Measurements from ENCODE around the gene CCND1. TPM values are rescaled to one million over a fixed set of nuclear protein-coding genes. Genes with fewer than 3 reads are reported as not detected.

CCND1 gene
- total RNA-seq, 2 experiments from 2014 or later: 0.44 TPM; not detected in 1

- no TSS peak for BruUV-seq (replicated peaks)
- Histone ChIP-seq H3K27ac (ENCODE audit: low read depth, low read length, poor library complexity, severe bottlenecking) (no peak overlapping the region), H3K9me2 (ENCODE audit: insufficient read depth, low read length) (no peaks in the 10 kb centered on the region), H2AFZ (ENCODE audit: low read length) (no peak overlapping the region; the same call in 1 of the 2 replicates), H3K79me2 (ENCODE audit: insufficient read depth, low read depth, low read length) (no peaks in the 10 kb centered on the region), H3K4me2 (ENCODE audit: low read length) (no peak overlapping the region), H3K4me1 (ENCODE audit: insufficient read depth, low read length, poor library complexity, severe bottlenecking) (peaks cover 2% of the 10 kb centered on the region), H4K20me1 (ENCODE audit: insufficient read depth, low read length) (no peaks in the 10 kb centered on the region), H3K36me3 (ENCODE audit: insufficient read depth, low read length) (no peaks in the 10 kb centered on the region), H3K4me3 (ENCODE audit: low read depth, low read length, poor library complexity, severe bottlenecking) (no peak overlapping the region), H3K9me3 (ENCODE audit: low read length) (no peaks in the 10 kb centered on the region)
- TF ChIP-seq CTCF (conservative IDR thresholded peaks at IDR 0.05; ENCODE audit: low read length): no peak
- TF ChIP-seq EZH2phosphoT487 (IDR thresholded peaks at IDR 0.05; ENCODE audit: borderline replicate concordance, low read depth, low read length): no peak
- DNase-seq (ENCODE audit: low spot score): no peak
- ChIA-PET POLR2A (no interaction called here), CTCF (ENCODE audit: unreplicated experiment) (no interaction called here)
- intact Hi-C loops (cut with micrococcal nuclease; ENCODE audit: unreplicated experiment): no loop called here
Measured at GRCh38 chr11:69593851-69594250, 47.1 kb upstream of the CCND1 start.

GRCh38 chr11:69594481-69594880, 46.5 kb upstream of the CCND1 start:
- no peak for DNase-seq (ENCODE audit: low spot score)

More at GRCh38 chr11:69594481-69594880, 46.5 kb upstream of the CCND1 start:
- TF ChIP-seq EZH2phosphoT487 (IDR thresholded peaks at IDR 0.05; ENCODE audit: borderline replicate concordance, low read depth, low read length) (no peak), CTCF (conservative IDR thresholded peaks at IDR 0.05; ENCODE audit: low read length) (no peak)
- no peaks in the 10 kb centered on the region for H3K36me3 ChIP-seq (ENCODE audit: insufficient read depth, low read length)
- no peak overlapping the region for H3K27ac ChIP-seq (ENCODE audit: low read depth, low read length, poor library complexity, severe bottlenecking)
- no peak overlapping the region for H3K4me2 ChIP-seq (ENCODE audit: low read length)
- H3K4me1 ChIP-seq (ENCODE audit: insufficient read depth, low read length, poor library complexity, severe bottlenecking): peaks cover 2% of the 10 kb centered on the region
- no peaks in the 10 kb centered on the region for H3K9me3 ChIP-seq (ENCODE audit: low read length)
- ChIA-PET CTCF (ENCODE audit: unreplicated experiment) (no interaction called here), POLR2A (no interaction called here)
- no peak overlapping the region for H2AFZ ChIP-seq (ENCODE audit: low read length)
- H3K4me3 ChIP-seq (ENCODE audit: low read depth, low read length, poor library complexity, severe bottlenecking): no peak overlapping the region
- H3K79me2 ChIP-seq (ENCODE audit: insufficient read depth, low read depth, low read length): no peaks in the 10 kb centered on the region
- BruUV-seq (replicated peaks): no TSS peak
- H4K20me1 ChIP-seq (ENCODE audit: insufficient read depth, low read length): no peaks in the 10 kb centered on the region
- H3K9me2 ChIP-seq (ENCODE audit: insufficient read depth, low read length): no peaks in the 10 kb centered on the region
- intact Hi-C loops (cut with micrococcal nuclease; ENCODE audit: unreplicated experiment): no loop called here

Data from OCI-LY7 (cell line).